ENCODE data around the gene TRIM31. TPM values are rescaled to one million over a fixed set of nuclear protein-coding genes. Genes with fewer than 3 reads are reported as not detected.

TRIM31 gene
- total RNA-seq, 4 donors from 2014 or later = not detected

- H3K4me1 ChIP-seq = peaks cover 7 to 8% of the 10 kb centered on the region in 2 donors
- peak overlapping the region; percentile 87 to 89 for H3K27ac ChIP-seq
- no peaks in the 10 kb centered on the region for H3K36me3 ChIP-seq
- peak overlapping the region; percentile 63 to 79 for H3K4me3 ChIP-seq
- TF ChIP-seq POLR2A (IDR thresholded peaks at IDR 0.05) = no peak
- no peak for TF ChIP-seq CTCF (IDR thresholded peaks at IDR 0.05)
- DNase-seq = no peak
- intact Hi-C loops (cut with DNase I; ENCODE audit: low total_unique reads) = no loop called here
- H3K9me3 ChIP-seq = no peaks in the 10 kb centered on the region
- peaks cover under 1 to 3% of the 10 kb centered on the region in 2 donors for H3K27me3 ChIP-seq
Observed at GRCh38 chr6:30067460-30068139, 45.3 kb downstream of the TRIM31 start.

- intact Hi-C loops (cut with DNase I; ENCODE audit: low total_unique reads) = no loop called here
- Histone ChIP-seq H3K36me3 (no peaks in the 10 kb centered on the region), H3K27ac (peak within 1 kb of the TSS; percentile 87 to 89), H3K27me3 (peaks cover 0 to 3% of the 10 kb centered on the region in 2 donors), H3K9me3 (no peaks in the 10 kb centered on the region), H3K4me3 (peak within 1 kb of the TSS; percentile 63 to 79), H3K4me1 (peaks cover 7 to 8% of the 10 kb centered on the region in 2 donors)
- DNase-seq = peak; percentile 99
- TF ChIP-seq CTCF (IDR thresholded peaks at IDR 0.05) (peak in 1 of 4 experiments; percentile 11), POLR2A (IDR thresholded peaks at IDR 0.05) (peak; percentile 71 to 72)
Observed at GRCh38 chr6:30066577-30067459, 46.1 kb downstream of the TRIM31 start, which contains the start of gene PPP1R11. PPP1R11 (plus strand) TSS chr6:30067198; CDS start chr6:30067411, 213 bp downstream.

- DNase-seq = no peak
- intact Hi-C loops (cut with DNase I; ENCODE audit: low total_unique reads) = no loop called here
- Histone ChIP-seq H3K4me3 (peak overlapping the region; percentile 41 to 79), H3K9me3 (no peaks in the 10 kb centered on the region), H3K27me3 (no peaks in the 10 kb centered on the region), H3K27ac (peak overlapping the region; percentile 81 to 87), H3K4me1 (peaks cover 2 to 8% of the 10 kb centered on the region in 2 donors), H3K36me3 (no peaks in the 10 kb centered on the region)
- TF ChIP-seq POLR2A (IDR thresholded peaks at IDR 0.05) (no peak), CTCF (IDR thresholded peaks at IDR 0.05) (no peak)
Observed at GRCh38 chr6:30066082-30066481, 46.8 kb downstream of the TRIM31 start.

- Histone ChIP-seq H3K4me3 (no peak overlapping the region), H3K4me1 (peaks cover 7 to 13% of the 10 kb centered on the region in 2 donors), H3K27ac (no peak overlapping the region), H3K36me3 (no peaks in the 10 kb centered on the region), H3K27me3 (no peaks in the 10 kb centered on the region), H3K9me3 (no peaks in the 10 kb centered on the region)
- no peak for DNase-seq
- intact Hi-C loops (cut with DNase I; ENCODE audit: low total_unique reads) = no loop called here
- TF ChIP-seq POLR2A (IDR thresholded peaks at IDR 0.05) = no peak
- TF ChIP-seq CTCF (IDR thresholded peaks at IDR 0.05) = no peak
Observed at GRCh38 chr6:30063315-30063714, 49.6 kb downstream of the TRIM31 start.

All from uterus (tissue), 4 donors.